HCT116 (cell line): ENCODE data around the gene ATXN7L1. TPM values are rescaled to one million over a fixed set of nuclear protein-coding genes. Genes with fewer than 3 reads are reported as not detected.

ENCODE experiments used
- ATAC-seq: fragments of 200-7000 bp; cut with Tn5 transposase; 2 replicates; pipeline ENCODE4 v1.9.1; 2020; ENCODE audit warnings: mild to moderate bottlenecking, moderate library complexity
- BruUV-seq: library from RNA; stranded (reverse); fragments of 400-500 nt; replicated peaks from 2 replicates; lab custom pipeline; 2021; lab: Mats Ljungman, UMichigan
- CTCF ChIA-PET: fragments of 300-600 bp; sonication (Branson Sonifier 250); formaldehyde crosslinking; loops from one replicate; lab custom pipeline; 2021; ENCODE audit warnings: antibody characterized with exemption; lab: Charles Lee
- POLR2A ChIA-PET: fragments of 300-600, 350-600 bp; sonication (Branson Sonifier 250); formaldehyde crosslinking; loops from one replicate; lab custom pipeline; 2021; ENCODE audit warnings: antibody characterized with exemption; lab: Charles Lee
- RAD21 ChIA-PET, 2 experiments: fragments of 300-600 bp; sonication (Branson Sonifier 250); formaldehyde crosslinking; loops; one replicate each; lab custom pipeline; 2023; ENCODE audit warnings: low total read pairs in 2 of 2; ENCODE audit not compliant: uncharacterized antibody in 2 of 2, unreplicated experiment in 2 of 2, low non-redundant PET in 1 of 2; lab: Charles Lee
- DNase-seq: peaks from one replicate; pipeline ENCODE4 v3.0.0-alpha.2; 2010; ENCODE audit warnings: low read depth, low spot score
- H2AFZ ChIP-seq: fragments of 200-600 bp; shearing (Covaris generic), sonication (generic); 2 replicates; pipeline ENCODE4 v1.6.1; 2017; ENCODE audit warnings: low read depth, mixed run types, mixed read lengths, antibody characterized with exemption, low read length; ENCODE audit not compliant: poor library complexity, severe bottlenecking
- H3K27ac ChIP-seq: 2 replicates; pipeline ENCODE4 v1.5.1; 2012; ENCODE audit warnings: low read depth, low read length
- H3K27me3 ChIP-seq: fragments of 200-600 bp; sonication (generic); 2 replicates; pipeline ENCODE4 v1.6.1; 2016; ENCODE audit warnings: mixed run types, low read length, mixed read lengths; ENCODE audit not compliant: insufficient read depth
- H3K36me3 ChIP-seq, 2 experiments: fragments of 200-500 bp in 1 of 2; fragments of 200-600 bp in 1 of 2; sonication (Bioruptor generic) in 1 of 2; sonication (generic) in 1 of 2; 2 replicates each; pipeline versions ENCODE4 v1.5.1 to v1.6.1; 2014 to 2016; ENCODE audit warnings: low read length in 2 of 2, inconsistent platforms in 1 of 2, mixed read lengths in 1 of 2, mixed run types in 1 of 2; ENCODE audit not compliant: insufficient read depth in 2 of 2, control insufficient read depth in 1 of 2
- H3K4me1 ChIP-seq, 2 experiments: fragments of 200-600 bp in 1 of 2; sonication (generic) in 1 of 2; 2 replicates each; pipeline versions ENCODE4 v1.5.1 to v1.6.1; 2012 to 2017; ENCODE audit warnings: low read length in 2 of 2, inconsistent platforms in 1 of 2, mild to moderate bottlenecking in 1 of 2, mixed read lengths in 1 of 2, mixed run types in 1 of 2, moderate library complexity in 1 of 2; ENCODE audit not compliant: insufficient read depth in 2 of 2, control insufficient read depth in 1 of 2
- H3K4me2 ChIP-seq: fragments of 200-600 bp; sonication (generic); 2 replicates; pipeline ENCODE4 v1.6.1; 2017; ENCODE audit warnings: mixed run types, low read length, mixed read lengths
- H3K4me3 ChIP-seq, 2 experiments: fragments of 200-600 bp in 1 of 2; sonication (generic) in 1 of 2; replicated peaks in 1 of 2; 2 replicates each; pipeline ENCODE4 v1.5.1; 2011 to 2016; ENCODE audit warnings: low read length in 2 of 2, control low read depth in 1 of 2, low read depth in 1 of 2, mild to moderate bottlenecking in 1 of 2, mixed read lengths in 1 of 2, mixed run types in 1 of 2
- H3K79me2 ChIP-seq: fragments of 200-600 bp; sonication (generic); 2 replicates; pipeline ENCODE4 v1.6.1; 2017; ENCODE audit warnings: mild to moderate bottlenecking, mixed run types, low read length, moderate library complexity, mixed read lengths; ENCODE audit not compliant: insufficient read depth
- H3K9ac ChIP-seq: fragments of 200-600 bp; sonication (generic); 2 replicates; pipeline ENCODE4 v1.6.1; 2016; ENCODE audit warnings: low read length, mixed read lengths
- H3K9me2 ChIP-seq: fragments of 200-600 bp; sonication (generic), shearing (Covaris generic); 2 replicates; pipeline ENCODE4 v1.6.1; 2017; ENCODE audit warnings: mixed run types, mild to moderate bottlenecking, moderate library complexity; ENCODE audit not compliant: insufficient read depth
- H3K9me3 ChIP-seq, 2 experiments: fragments of 200-500 bp in 1 of 2; fragments of 200-600 bp in 1 of 2; sonication (Bioruptor generic) in 1 of 2; sonication (generic) in 1 of 2; 2 replicates each; pipeline ENCODE4 v1.6.1; 2014 to 2017; ENCODE audit warnings: low read length in 2 of 2, mixed read lengths in 2 of 2, inconsistent platforms in 1 of 2, low read depth in 1 of 2, mild to moderate bottlenecking in 1 of 2, mixed run types in 1 of 2, moderate library complexity in 1 of 2; ENCODE audit not compliant: control insufficient read depth in 1 of 2, insufficient read depth in 1 of 2
- H4K20me1 ChIP-seq: fragments of 200-600 bp; sonication (generic), shearing (Covaris generic); 2 replicates; pipeline ENCODE4 v1.6.1; 2017; ENCODE audit warnings: mixed run types, mild to moderate bottlenecking, moderate library complexity; ENCODE audit not compliant: insufficient read depth
- CBX3 ChIP-seq: IDR thresholded peaks from 2 replicates; pipeline ENCODE4 v1.6.1; 2012; ENCODE audit warnings: low read depth
- CEBPB ChIP-seq: IDR thresholded peaks from 2 replicates; pipeline ENCODE4 v1.6.1; 2012; ENCODE audit warnings: low read depth
- EGR1 ChIP-seq: IDR thresholded peaks from 2 replicates; pipeline ENCODE4 v1.6.1; 2012; ENCODE audit warnings: low read depth
- EZH2 ChIP-seq: fragments of 200-600 bp; sonication (generic); IDR thresholded peaks from 2 replicates; pipeline ENCODE4 v1.6.1; 2017; ENCODE audit warnings: antibody characterized with exemption, mixed run types
- JUND ChIP-seq: IDR thresholded peaks from 2 replicates; pipeline ENCODE4 v1.6.1; 2012
- MAX ChIP-seq: IDR thresholded peaks from 2 replicates; pipeline ENCODE4 v1.6.1; 2012
- POLR2AphosphoS5 ChIP-seq: IDR thresholded peaks from 2 replicates; pipeline ENCODE4 v1.6.1; 2011; ENCODE audit warnings: mild to moderate bottlenecking, low read depth, low read length, moderate library complexity
- SIN3A ChIP-seq: IDR thresholded peaks from 2 replicates; pipeline ENCODE4 v1.6.1; 2012; ENCODE audit warnings: low read depth
- SRF ChIP-seq: IDR thresholded peaks from 2 replicates; pipeline ENCODE4 v1.6.1; 2012; ENCODE audit warnings: low read depth
- TCF7L2 ChIP-seq: IDR thresholded peaks from 2 replicates; pipeline ENCODE4 v1.7.0; 2011; ENCODE audit warnings: borderline replicate concordance, inconsistent platforms; ENCODE audit not compliant: insufficient read depth, insufficient read length; ENCODE audit errors: extremely low read depth
- ZBTB33 ChIP-seq: IDR thresholded peaks from 2 replicates; pipeline ENCODE4 v1.6.1; 2011; ENCODE audit warnings: mild to moderate bottlenecking, low read length, moderate library complexity; ENCODE audit not compliant: insufficient replicate concordance; ENCODE audit errors: extremely low read depth
- ZFX ChIP-seq: fragments of 450-650 bp; IDR thresholded peaks from 2 replicates; pipeline ENCODE4 v1.6.1; 2017
- ZNF274 ChIP-seq: fragments of 200-500 bp; sonication (Bioruptor generic); IDR thresholded peaks from 2 replicates; pipeline ENCODE4 v1.6.1; 2014; ENCODE audit warnings: mild to moderate bottlenecking, low read depth, low read length, inconsistent platforms
- intact Hi-C: fragments of 100-400 bp; cut with micrococcal nuclease; formaldehyde crosslinking; loops from 2 replicates; pipeline ENCODE4 v1.10.0; 2022
- total RNA-seq: library from RNA; stranded (reverse); gene quantifications from one replicate; pipeline ENCODE4 v1.2.1, GENCODE V29; 2021; ENCODE audit not compliant: unreplicated experiment

The ATXN7L1 gene
- total RNA-seq, 1 experiment from 2014 or later, result 11.5 TPM

GRCh38 chr7:105904064-105904463 lies 27.7 kb upstream of the ATXN7L1 start:
- intact Hi-C loops, result no loop called here
- H3K27me3 ChIP-seq, result no peaks in the 10 kb centered on the region
- ChIA-PET POLR2A (no interaction called here), CTCF (no interaction called here), RAD21 (no interaction called here)
- H4K20me1 ChIP-seq, result no peaks in the 10 kb centered on the region
- no peaks in the 10 kb centered on the region for H3K9me3 ChIP-seq
- no peak overlapping the region for H3K9ac ChIP-seq
- no peak overlapping the region for H2AFZ ChIP-seq
- H3K27ac ChIP-seq, result no peak overlapping the region
- H3K36me3 ChIP-seq, result no peaks in the 10 kb centered on the region
- DNase-seq (no peak), ATAC-seq (no peak)
- H3K9me2 ChIP-seq, result no peaks in the 10 kb centered on the region
- no peak overlapping the region for H3K4me2 ChIP-seq
- no peak overlapping the region for H3K4me3 ChIP-seq
- H3K4me1 ChIP-seq, result no peaks in the 10 kb centered on the region; a peak in 1 of 4 replicates
- BruUV-seq, result no TSS peak
- H3K79me2 ChIP-seq, result no peaks in the 10 kb centered on the region; the same call in 1 of the 2 replicates
- TF ChIP-seq CEBPB (no peak), CBX3 (no peak), SRF (no peak), EZH2 (no peak), ZNF274 (no peak), TCF7L2 (no peak), JUND (no peak), EGR1 (no peak), ZFX (no peak), SIN3A (no peak), MAX (no peak)

- RAD21 ChIA-PET, result no interaction called here
- Histone ChIP-seq H3K9me3 (no peaks in the 10 kb centered on the region), H3K4me1 (no peaks in the 10 kb centered on the region; a peak in 1 of 4 replicates), H3K27ac (no peak overlapping the region), H3K79me2 (no peaks in the 10 kb centered on the region; the same call in 1 of the 2 replicates), H4K20me1 (no peaks in the 10 kb centered on the region), H3K9ac (no peak overlapping the region), H3K9me2 (no peaks in the 10 kb centered on the region), H3K4me3 (no peak overlapping the region), H3K27me3 (no peaks in the 10 kb centered on the region), H2AFZ (no peak overlapping the region), H3K4me2 (no peak overlapping the region), H3K36me3 (no peaks in the 10 kb centered on the region)
- DNase-seq, result no peak
- BruUV-seq, result no TSS peak
- intact Hi-C loops, result no loop called here
- TF ChIP-seq POLR2AphosphoS5 (no peak), ZBTB33 (no peak)
- no peak for ATAC-seq
- CTCF ChIA-PET, result no interaction called here
- POLR2A ChIA-PET, result no interaction called here
These were observed 26.0 kb upstream of the ATXN7L1 start for GRCh38 chr7:105902325-105902911.
